ENCODE data around the gene TSSK3.
A peak's percentile ranks its signal among the peaks of the same experiment; 100 is the strongest.

TSSK3 gene

GRCh38 chr1:32335535-32335789, 26.9 kb upstream of the TSSK3 start:
- H2AFZ ChIP-seq (ENCODE audit: low read length) = no peak overlapping the region
- no peaks in the 10 kb centered on the region for H3K9me2 ChIP-seq (replicated peaks; ENCODE audit: low read depth, low read length)
- no peaks in the 10 kb centered on the region; the same call in 1 of the 2 replicates for H3F3A ChIP-seq (ENCODE audit: low read depth)
- peaks cover 44% of the 10 kb centered on the region for H4K20me1 ChIP-seq (ENCODE audit: insufficient read depth, low read length, poor library complexity, severe bottlenecking)
- H3K36me3 ChIP-seq (ENCODE audit: insufficient read depth, low read length) = peaks cover 37% of the 10 kb centered on the region; the same call in 1 of the 2 replicates
- H3K4me2 ChIP-seq (ENCODE audit: low read depth, low read length, poor library complexity, severe bottlenecking) = peak overlapping the region; percentile 75
- peaks cover 38% of the 10 kb centered on the region for H3K79me2 ChIP-seq (ENCODE audit: insufficient read depth, low read length)
- no peaks in the 10 kb centered on the region for H3K9me3 ChIP-seq (ENCODE audit: insufficient read depth, low read depth, low read length)
- peak overlapping the region; percentile 78 for H3K4me3 ChIP-seq (ENCODE audit: low read length, poor library complexity, severe bottlenecking)
- H3K27me3 ChIP-seq (ENCODE audit: insufficient read depth, low read length, poor library complexity, severe bottlenecking) = no peaks in the 10 kb centered on the region
- peak overlapping the region; percentile 75 for H3K9ac ChIP-seq (ENCODE audit: low read depth, low read length, poor library complexity, severe bottlenecking)
- H3K4me1 ChIP-seq (ENCODE audit: insufficient read depth, low read length, poor library complexity, severe bottlenecking) = peaks cover 27% of the 10 kb centered on the region
- TF ChIP-seq EZH2phosphoT487 (IDR thresholded peaks at IDR 0.05; ENCODE audit: borderline replicate concordance) = no peak
- TF ChIP-seq, protein P1, sequence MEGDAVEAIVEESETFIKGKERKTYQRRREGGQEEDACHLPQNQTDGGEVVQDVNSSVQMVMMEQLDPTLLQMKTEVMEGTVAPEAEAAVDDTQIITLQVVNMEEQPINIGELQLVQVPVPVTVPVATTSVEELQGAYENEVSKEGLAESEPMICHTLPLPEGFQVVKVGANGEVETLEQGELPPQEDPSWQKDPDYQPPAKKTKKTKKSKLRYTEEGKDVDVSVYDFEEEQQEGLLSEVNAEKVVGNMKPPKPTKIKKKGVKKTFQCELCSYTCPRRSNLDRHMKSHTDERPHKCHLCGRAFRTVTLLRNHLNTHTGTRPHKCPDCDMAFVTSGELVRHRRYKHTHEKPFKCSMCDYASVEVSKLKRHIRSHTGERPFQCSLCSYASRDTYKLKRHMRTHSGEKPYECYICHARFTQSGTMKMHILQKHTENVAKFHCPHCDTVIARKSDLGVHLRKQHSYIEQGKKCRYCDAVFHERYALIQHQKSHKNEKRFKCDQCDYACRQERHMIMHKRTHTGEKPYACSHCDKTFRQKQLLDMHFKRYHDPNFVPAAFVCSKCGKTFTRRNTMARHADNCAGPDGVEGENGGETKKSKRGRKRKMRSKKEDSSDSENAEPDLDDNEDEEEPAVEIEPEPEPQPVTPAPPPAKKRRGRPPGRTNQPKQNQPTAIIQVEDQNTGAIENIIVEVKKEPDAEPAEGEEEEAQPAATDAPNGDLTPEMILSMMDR (conservative IDR thresholded peaks at IDR 0.05; ENCODE audit: low read length) = no peak

DNA sequence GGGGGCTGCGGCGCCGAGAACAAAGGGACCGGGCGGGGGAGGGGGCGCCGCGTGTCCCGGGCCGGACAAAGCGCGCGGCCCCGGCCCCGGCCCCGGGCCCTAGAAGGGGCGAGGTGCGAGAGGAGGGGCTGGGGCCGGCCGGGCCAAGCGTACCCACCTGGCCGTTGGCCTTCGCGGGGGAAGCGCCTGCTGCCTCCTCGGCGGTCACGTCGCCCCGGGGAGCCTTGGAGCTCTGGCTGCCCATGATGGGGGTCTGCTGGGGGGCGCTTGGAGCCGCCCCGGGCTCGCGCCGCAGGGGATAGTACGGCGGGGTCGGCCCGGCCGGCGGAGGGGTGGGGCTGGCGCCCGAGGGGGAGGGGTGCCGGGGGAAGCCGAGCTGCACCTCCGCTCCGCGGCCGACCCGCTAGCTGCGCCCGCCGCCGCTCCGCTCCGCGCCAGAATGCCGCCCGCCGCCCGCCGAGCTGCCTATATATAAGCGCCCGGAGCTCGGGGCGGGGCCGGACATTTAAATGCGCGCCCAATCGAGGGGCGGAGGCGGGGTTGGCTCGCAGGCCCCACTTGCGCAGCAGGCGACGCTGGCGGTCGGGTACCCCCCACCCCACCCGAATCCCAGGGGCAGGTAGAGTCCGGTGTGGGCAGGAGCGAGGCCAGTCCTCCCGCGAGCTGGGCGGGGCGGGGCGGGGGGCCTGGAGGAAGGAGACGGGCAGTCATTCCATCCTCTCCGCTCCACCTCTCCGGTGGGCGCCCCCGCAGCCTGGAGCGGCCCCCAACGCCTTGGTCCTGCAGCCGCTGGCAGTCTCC, 26.3 kb upstream of the TSSK3 start, which contains the start of gene MARCKSL1:
Gene MARCKSL1, minus strand, starts transcription at position 444 of the 801 bp plus-strand sequence. Its CDS starts 200 bp downstream, at position 244.
- Histone ChIP-seq H3K4me1 (ENCODE audit: insufficient read depth, low read length, poor library complexity, severe bottlenecking) (peaks cover 27% of the 10 kb centered on the region), H3K79me2 (ENCODE audit: insufficient read depth, low read length) (peaks cover 38% of the 10 kb centered on the region), H3K4me3 (ENCODE audit: low read length, poor library complexity, severe bottlenecking) (peak within 1 kb of the TSS; percentile 78), H3K4me2 (ENCODE audit: low read depth, low read length, poor library complexity, severe bottlenecking) (peak within 1 kb of the TSS; percentile 75), H3F3A (ENCODE audit: low read depth) (no peaks in the 10 kb centered on the region; the same call in 1 of the 2 replicates), H3K36me3 (ENCODE audit: insufficient read depth, low read length) (peaks cover 32% of the 10 kb centered on the region; the same call in 1 of the 2 replicates), H2AFZ (ENCODE audit: low read length) (no peak within 1 kb of the TSS), H3K9me2 (replicated peaks; ENCODE audit: low read depth, low read length) (no peaks in the 10 kb centered on the region), H4K20me1 (ENCODE audit: insufficient read depth, low read length, poor library complexity, severe bottlenecking) (peaks cover 40% of the 10 kb centered on the region), H3K9ac (ENCODE audit: low read depth, low read length, poor library complexity, severe bottlenecking) (peak within 1 kb of the TSS; percentile 75), H3K27me3 (ENCODE audit: insufficient read depth, low read length, poor library complexity, severe bottlenecking) (no peaks in the 10 kb centered on the region), H3K9me3 (ENCODE audit: insufficient read depth, low read depth, low read length) (no peaks in the 10 kb centered on the region)
- TF ChIP-seq, protein P1 (conservative IDR thresholded peaks at IDR 0.05; ENCODE audit: low read length) = no peak
- TF ChIP-seq EZH2phosphoT487 (IDR thresholded peaks at IDR 0.05; ENCODE audit: borderline replicate concordance) = no peak

- Histone ChIP-seq H3K27me3 (ENCODE audit: insufficient read depth, low read length, poor library complexity, severe bottlenecking) (no peaks in the 10 kb centered on the region), H3F3A (ENCODE audit: low read depth) (no peaks in the 10 kb centered on the region), H3K36me3 (ENCODE audit: insufficient read depth, low read length) (peaks cover 26% of the 10 kb centered on the region; the same call in 1 of the 2 replicates), H3K4me2 (ENCODE audit: low read depth, low read length, poor library complexity, severe bottlenecking) (peak overlapping the region; percentile 46), H3K9me2 (replicated peaks; ENCODE audit: low read depth, low read length) (no peaks in the 10 kb centered on the region), H3K4me1 (ENCODE audit: insufficient read depth, low read length, poor library complexity, severe bottlenecking) (peaks cover 27% of the 10 kb centered on the region), H3K4me3 (ENCODE audit: low read length, poor library complexity, severe bottlenecking) (peak overlapping the region; percentile 78), H4K20me1 (ENCODE audit: insufficient read depth, low read length, poor library complexity, severe bottlenecking) (peaks cover 39% of the 10 kb centered on the region), H3K9me3 (ENCODE audit: insufficient read depth, low read depth, low read length) (no peaks in the 10 kb centered on the region), H3K9ac (ENCODE audit: low read depth, low read length, poor library complexity, severe bottlenecking) (no peak overlapping the region), H2AFZ (ENCODE audit: low read length) (no peak overlapping the region), H3K79me2 (ENCODE audit: insufficient read depth, low read length) (peaks cover 38% of the 10 kb centered on the region)
- TF ChIP-seq EZH2phosphoT487 (IDR thresholded peaks at IDR 0.05; ENCODE audit: borderline replicate concordance) = no peak
- TF ChIP-seq, protein P1 (conservative IDR thresholded peaks at IDR 0.05; ENCODE audit: low read length) = no peak
Observed at GRCh38 chr1:32336591-32336932, 25.8 kb upstream of the TSSK3 start.
